Stimulated activated CD8-positive, alpha-beta memory T cell treated with anti-CD3 and anti-CD28 coated beads, Interleukin-7, amount 100 ng/mL, for 48 hours (primary cell): ENCODE results near the gene ZNF546.
A peak's percentile ranks its signal among the peaks of the same experiment; 100 is the strongest.

Experiments used
- DNase-seq, 2 donors: peaks; one replicate each; pipeline ENCODE4 v3.0.0-alpha.2; 2020; ENCODE audit warnings: low read depth in 1 of 2; ENCODE audit errors: extremely low read depth in 1 of 2

ZNF546 gene

DNA sequence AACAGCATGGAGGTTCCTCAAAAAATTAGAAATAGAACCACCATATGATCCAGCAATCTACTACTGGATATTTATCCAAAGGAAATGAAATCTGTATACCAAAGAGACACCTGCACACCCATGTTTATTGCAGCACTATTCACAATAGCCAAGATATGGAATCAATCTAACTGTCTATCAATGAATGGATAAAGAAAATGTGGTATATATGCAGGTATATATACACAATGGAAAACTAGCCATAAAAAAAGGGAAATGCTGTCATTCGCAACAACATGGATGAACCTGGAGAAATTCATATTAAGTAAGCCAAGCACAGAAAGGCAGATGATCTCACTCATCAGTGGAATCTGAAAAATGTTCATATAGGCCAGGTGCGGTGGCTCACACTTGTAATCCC lies 56.6 kb downstream of the ZNF546 start:
- DNase-seq, result no peak

DNA sequence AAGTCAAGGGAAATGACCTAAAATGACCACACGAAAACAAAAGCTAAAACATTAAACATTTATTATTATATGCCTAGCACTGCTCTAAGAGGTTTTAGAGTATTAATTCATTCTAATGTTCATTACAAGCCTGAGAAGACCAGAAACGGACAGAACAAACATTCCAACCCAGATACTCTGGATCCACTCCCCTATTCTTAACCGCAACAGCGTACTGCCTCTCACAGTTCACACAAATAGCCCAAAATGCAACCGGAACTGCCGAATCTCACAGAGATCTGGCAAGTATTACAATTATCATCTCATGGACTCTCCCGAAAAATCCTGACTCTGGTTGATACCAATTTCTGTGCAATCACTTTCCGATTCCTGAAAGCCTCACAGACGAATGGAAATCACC lies 57.8 kb downstream of the ZNF546 start:
- DNase-seq, result no peak

DNA sequence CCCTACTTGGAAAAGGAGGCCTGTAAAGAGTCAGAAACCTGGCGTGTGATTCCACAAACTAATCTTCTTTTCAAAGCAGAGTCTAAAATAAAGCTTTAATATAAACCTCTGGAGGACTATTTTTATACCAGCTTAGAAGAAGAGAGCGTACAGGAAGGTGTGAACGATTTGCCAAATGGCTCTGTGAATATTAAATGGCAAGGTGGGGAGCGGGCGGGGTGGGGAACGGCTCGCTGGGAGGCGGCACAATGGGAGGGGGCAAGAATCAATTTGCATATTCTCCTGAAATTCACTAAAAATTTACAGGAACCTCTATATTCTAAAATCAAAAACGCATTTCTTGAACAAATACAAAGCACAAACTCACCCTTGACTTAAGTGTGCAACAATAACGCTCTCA lies 58.2 kb downstream of the ZNF546 start:
- DNase-seq, result no peak

DNA sequence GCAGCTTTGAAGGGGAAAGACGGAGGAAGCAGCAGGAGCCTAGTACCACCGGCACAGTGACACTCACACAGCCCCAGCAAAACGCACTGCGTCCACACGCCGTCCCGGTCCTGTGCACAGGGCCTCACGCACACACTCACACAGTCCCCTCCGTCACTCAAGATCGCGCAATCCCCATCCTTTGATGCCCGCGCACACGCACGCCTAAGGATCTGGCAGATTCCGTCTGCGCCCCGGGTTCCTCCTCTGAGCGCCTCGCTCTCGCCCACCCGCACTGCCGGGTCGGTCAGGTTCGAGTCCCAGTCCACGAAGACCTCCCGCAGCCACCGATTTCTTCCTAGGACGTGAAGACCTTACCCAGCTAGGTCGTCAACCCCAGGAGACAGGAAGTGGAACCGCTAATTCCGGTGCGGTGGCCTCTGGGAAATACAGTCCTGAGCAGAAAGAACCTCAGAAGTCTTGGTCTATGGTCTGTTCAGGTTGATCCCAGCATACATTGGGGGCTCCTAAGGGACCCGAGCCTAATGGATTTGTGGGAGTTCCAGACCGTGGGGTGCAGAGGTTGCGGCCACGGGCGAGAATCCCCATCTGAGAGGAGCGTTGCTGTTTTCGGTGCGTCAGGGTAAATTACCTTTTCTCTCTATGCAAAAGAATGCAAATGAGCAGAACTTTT lies 59.1 kb downstream of the ZNF546 start, which contains the start of gene ZNF780B:
ZNF780B (minus strand) TSS at position 400 of the 673 bp plus-strand sequence. CDS start 5,899 bp downstream, outside the sequence.
- peak; percentile 41 to 58 for DNase-seq

DNA sequence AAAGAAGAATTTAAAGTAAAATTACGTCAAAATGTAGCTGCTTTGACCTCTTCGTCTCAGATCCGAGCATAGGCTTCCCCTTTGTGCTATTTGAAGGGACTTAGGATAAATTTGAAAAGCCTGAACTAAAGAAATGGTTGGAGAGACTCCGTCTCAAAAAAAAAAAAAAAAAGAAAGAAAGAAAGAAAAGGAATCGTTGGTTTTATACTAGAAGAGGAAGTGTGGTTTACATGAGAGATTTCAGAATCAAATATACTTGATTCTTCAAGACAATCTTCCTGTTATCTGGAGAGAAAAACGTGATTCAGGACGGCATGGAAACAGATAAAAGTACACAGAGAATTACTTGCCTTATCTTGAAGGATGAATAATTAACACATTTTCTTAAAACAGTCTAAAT lies 59.6 kb downstream of the ZNF546 start:
- DNase-seq, result no peak

DNA sequence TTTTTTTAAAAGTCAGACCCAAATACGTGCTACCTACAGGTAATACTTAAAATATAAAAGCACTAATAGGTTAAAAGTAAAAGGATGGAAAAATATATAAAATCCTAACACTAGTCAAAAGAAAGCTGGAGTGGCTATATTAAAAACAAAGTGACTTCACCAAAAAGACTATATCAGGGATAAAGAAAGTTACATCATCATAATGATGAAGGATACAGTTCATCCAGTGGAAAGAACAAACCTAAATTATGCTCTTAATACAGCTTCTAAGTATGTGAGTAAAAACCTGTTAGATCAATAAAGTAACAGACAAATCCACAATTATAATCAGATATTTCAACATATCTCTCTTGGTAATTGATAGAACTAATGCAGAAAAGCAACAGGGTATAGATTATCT lies 60.3 kb downstream of the ZNF546 start:
- DNase-seq, result no peak

DNA sequence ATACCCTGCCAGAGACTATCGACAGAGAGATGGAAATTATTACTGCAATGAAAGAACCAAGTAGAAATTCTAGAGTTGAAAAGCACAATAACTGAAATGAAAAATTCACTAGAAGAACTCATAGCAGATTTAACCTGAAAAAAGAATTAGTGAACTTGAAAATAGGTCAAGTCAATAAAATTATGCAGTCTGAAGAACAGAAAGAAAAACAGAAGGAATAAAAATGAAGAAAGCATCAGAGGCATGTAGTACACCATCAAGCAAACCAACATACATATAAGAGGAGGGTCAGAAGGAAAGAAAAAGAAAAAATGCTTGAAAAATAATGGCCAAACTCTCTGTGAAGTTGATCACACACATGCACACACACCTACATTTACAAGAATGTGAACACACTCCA lies 62.8 kb downstream of the ZNF546 start:
- DNase-seq, result no peak

DNA sequence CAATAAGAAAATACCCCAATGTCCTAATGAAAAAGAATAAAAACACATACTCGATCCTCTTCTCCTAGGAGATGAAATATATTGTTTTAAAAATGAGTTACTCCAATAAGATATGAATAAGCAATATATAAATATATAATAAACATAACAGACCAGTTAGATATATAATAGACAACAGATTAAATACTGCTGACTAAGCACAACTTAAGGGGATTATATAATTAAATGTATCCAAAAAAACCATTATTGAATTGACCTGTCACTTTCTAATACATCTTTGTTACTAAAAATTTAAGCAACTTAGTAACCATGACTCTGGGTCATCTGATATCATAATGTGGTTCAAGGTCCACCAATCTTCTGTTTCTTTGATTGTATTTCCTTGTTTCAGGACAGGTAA lies 73.2 kb downstream of the ZNF546 start:
- no peak for DNase-seq
